Heart right ventricle (tissue), 16 donors: ENCODE results near the gene GPR65. TPM values are rescaled to one million over a fixed set of nuclear protein-coding genes. Genes with fewer than 3 reads are reported as not detected.
A peak's percentile ranks its signal among the peaks of the same experiment; 100 is the strongest.

Source experiments
- ATAC-seq, 8 donors: fragments of 200-7000 bp; cut with Tn5 transposase; one replicate each; pipeline ENCODE4 v1.9.1; 2020; ENCODE audit warnings: mild to moderate bottlenecking in 8 of 8, moderate library complexity in 8 of 8, moderate number of reproducible peaks in 1 of 8
- DNase-seq, 2 donors: peaks; one replicate each; pipeline ENCODE4 v3.0.0-alpha.2; 2020
- H3K27ac ChIP-seq, 10 donors: fragments of 200-600 bp; sonication (generic) in 2 of 10; one replicate each; pipeline versions ENCODE4 v1.5.0 to v1.8.0; 2020 to 2022; ENCODE audit warnings: mild to moderate bottlenecking in 3 of 10
- H3K27me3 ChIP-seq, 7 donors: fragments of 200-600 bp; one replicate each; pipeline ENCODE4 v1.8.0; 2021 to 2022; ENCODE audit warnings: mild to moderate bottlenecking in 2 of 7
- H3K36me3 ChIP-seq, 9 donors: fragments of 200-600 bp; sonication (generic) in 1 of 9; one replicate each; pipeline versions ENCODE4 v1.5.0 to v1.8.0; 2020 to 2022; ENCODE audit warnings: mild to moderate bottlenecking in 2 of 9
- H3K4me1 ChIP-seq, 9 donors: fragments of 200-600 bp; sonication (generic) in 1 of 9; one replicate each; pipeline versions ENCODE4 v1.5.0 to v1.8.0; 2020 to 2022; ENCODE audit warnings: mild to moderate bottlenecking in 4 of 9
- H3K4me3 ChIP-seq, 10 donors: fragments of 200-600 bp; sonication (generic) in 2 of 10; one replicate each; pipeline versions ENCODE4 v1.5.0 to v1.8.0; 2020 to 2022; ENCODE audit warnings: mild to moderate bottlenecking in 7 of 10, moderate library complexity in 2 of 10
- H3K9me3 ChIP-seq, 11 donors: fragments of 200-600 bp in 10 of 11; sonication (generic) in 2 of 11; one replicate each; pipeline versions ENCODE4 v1.5.0 to v1.8.0; 2013 to 2022; ENCODE audit warnings: mild to moderate bottlenecking in 2 of 11, control low read depth in 1 of 11, moderate library complexity in 1 of 11
- CTCF ChIP-seq, 9 donors: fragments of 200-600 bp; sonication (generic) in 2 of 9; IDR thresholded peaks; one replicate each; pipeline versions ENCODE4 v1.5.0 to v1.8.0; 2021 to 2022; ENCODE audit warnings: antibody characterized with exemption in 9 of 9, mild to moderate bottlenecking in 5 of 9, moderate library complexity in 1 of 9
- WGBS, 2 donors: extraction: QIAGEN DNeasy Blood & Tissue Kit; methylation state at CpG; one replicate each; pipeline ENCODE4 v1.1.7; 2013; ENCODE audit warnings: inconsistent platforms in 1 of 2; 5-methylcytosine and 5-hydroxymethylcytosine counted together
- intact Hi-C, 10 donors: fragments of 100-400 bp; cut with DNase I; formaldehyde crosslinking; loops; one replicate each; pipeline versions ENCODE4 v1.11.1 to v1.14.2; 2022
- polyA plus RNA-seq, 2 donors: library from polyadenylated mRNA; stranded (reverse); fragments of 200-250 nt; gene quantifications; one replicate each; pipeline ENCODE4 v1.2.3, GENCODE V29; 2013
- total RNA-seq, 10 donors: library from RNA; stranded (reverse); fragmentation: NEBNext Ultra II Directional in 3 of 10; extraction: Animal tissue kit (Norgen Biotek cat#: 25700) in 3 of 10; gene quantifications; one replicate each; pipeline versions ENCODE4 v1.2.1 to v1.2.4, GENCODE V29; 2021 to 2023
- donor health status: Arrhythmogenic right ventricular cardiomyopathy.
- donor health status: ischemic (EF 13 %, LVEDD 7.1; RV severe dilation, severe dysfunction).
- donor health status: healthy with polysubstance abuse.
- donor health status: DM: no; HTN: yes; CAD: no.
- donor health status: DM: no; HTN: no; CAD: no.
- donor health status: ischemic (EF 25% LVEDD 6.9; RV normal size, moderate dysfunction).
- donor health status: ischemic (EF 25% LVEDD 5.7; RV mildly dilated, moderate dysfunction).
- donor health status: healthy.
- donor health status: DM: yes; HTN: yes; CAD: no.
- donor health status: Ischemic cardiomyopathy.
- donor health status: ischemic (EF 35%, LVEDD 5.7; RV mildly dilated, moderate dysfunction).
- donor health status: nonischemic (EF 11% LVEDD 7.7; RV severe dilation, severe dysfunction).
- donor health status: DM: yes; HTN: yes; CAD: no.
- donor health status: PGD.
- donor health status: ischemic (EF 29% LVEDD 5.4; RV normal size, mild dysfunction).
- donor health status: nonischemic (EF 23%, LVEDD 6.1; RV moderate dilation, normal function).

Gene GPR65
- total and polyA plus RNA-seq, 12 donors, result 0.09 to 3.2 (median 0.29) TPM

- DNase-seq, result no peak
- ATAC-seq, result no peak
These were observed 26.0 kb downstream of the GPR65 start for GRCh38 chr14:88030892-88031291.

GRCh38 chr14:88032373-88032772 is 27.4 kb downstream of the GPR65 start:
- Histone ChIP-seq H3K4me1 (peaks cover 0 to 40% (median 0%) of the 10 kb centered on the region in 9 donors), H3K9me3 (no peaks in the 10 kb centered on the region), H3K27me3 (peaks cover 0 to 18% (median 5%) of the 10 kb centered on the region in 7 donors), H3K27ac (no peak overlapping the region), H3K4me3 (no peak overlapping the region), H3K36me3 (no peaks in the 10 kb centered on the region)
- TF ChIP-seq CTCF (IDR thresholded peaks at IDR 0.05), result no peak
- DNase-seq, result no peak
- intact Hi-C loops, result no loop called here
- ATAC-seq, result no peak
- WGBS, 2 donors, result 87 to 100% methylated on average over 1 of the region's 1 CpG

More at GRCh38 chr14:88030892-88031291, 26.0 kb downstream of the GPR65 start:
- no peaks in the 10 kb centered on the region for H3K36me3 ChIP-seq
- intact Hi-C loops, result no loop called here
- H3K9me3 ChIP-seq, result no peaks in the 10 kb centered on the region
- H3K4me1 ChIP-seq, result peaks cover 0 to 51% (median 0%) of the 10 kb centered on the region in 9 donors
- H3K27ac ChIP-seq, result peak overlapping the region in 1 of 10 donors; percentile 28
- H3K27me3 ChIP-seq, result peaks cover 0 to 10% (median 3%) of the 10 kb centered on the region in 7 donors
- TF ChIP-seq CTCF (IDR thresholded peaks at IDR 0.05), result no peak
- 69% methylated on average over 1 of the region's 1 CpG for WGBS, 2 donors
- H3K4me3 ChIP-seq, result no peak overlapping the region

- Histone ChIP-seq H3K4me1 (peaks cover 0 to 37% (median 0%) of the 10 kb centered on the region in 9 donors), H3K27ac (no peak overlapping the region), H3K36me3 (no peaks in the 10 kb centered on the region), H3K27me3 (peaks cover 0 to 18% (median 5%) of the 10 kb centered on the region in 7 donors), H3K4me3 (no peak overlapping the region), H3K9me3 (no peaks in the 10 kb centered on the region)
- 55 to 60% methylated on average over 2 of the region's 2 CpGs for WGBS, 2 donors
- ATAC-seq (no peak), DNase-seq (no peak)
- TF ChIP-seq CTCF (IDR thresholded peaks at IDR 0.05), result no peak
- intact Hi-C loops, result no loop called here
These were observed 29.1 kb downstream of the GPR65 start for GRCh38 chr14:88034076-88034475.

GRCh38 chr14:88036422-88036821 is 31.5 kb downstream of the GPR65 start:
- intact Hi-C loops, result no loop called here
- H3K9me3 ChIP-seq, result no peaks in the 10 kb centered on the region
- no peaks in the 10 kb centered on the region for H3K36me3 ChIP-seq
- no peak for DNase-seq
- no peak for TF ChIP-seq CTCF (IDR thresholded peaks at IDR 0.05)
- no peak overlapping the region for H3K27ac ChIP-seq
- 74 to 80% methylated on average over 2 of the region's 2 CpGs for WGBS, 2 donors
- H3K4me1 ChIP-seq, result peaks cover 0 to 23% (median 0%) of the 10 kb centered on the region in 9 donors
- H3K4me3 ChIP-seq, result no peak overlapping the region
- ATAC-seq, result no peak
- peaks cover 0 to 26% (median 5%) of the 10 kb centered on the region in 7 donors for H3K27me3 ChIP-seq
